ENCODE data around the gene CDKN1A.
A peak's percentile ranks its signal among the peaks of the same experiment; 100 is the strongest.

CDKN1A gene

GRCh38 chr6:36735110-36736071 lies 56.9 kb downstream of the CDKN1A start:
- no peak overlapping the region for H3K4me3 ChIP-seq (ENCODE audit: low read length)
- no peak overlapping the region for H2AFZ ChIP-seq (ENCODE audit: low read depth, low read length)
- H3K27me3 ChIP-seq (ENCODE audit: low read depth, low read length) = no peaks in the 10 kb centered on the region
- H3K9ac ChIP-seq (ENCODE audit: low read length) = no peak overlapping the region
- H3K79me2 ChIP-seq (ENCODE audit: low read length) = no peaks in the 10 kb centered on the region
- H3K4me2 ChIP-seq (ENCODE audit: low read length) = peak overlapping the region; percentile 16
- H3K4me1 ChIP-seq (ENCODE audit: low read length) = no peaks in the 10 kb centered on the region; the same call in 1 of the 2 replicates
- no peaks in the 10 kb centered on the region for H4K20me1 ChIP-seq (ENCODE audit: insufficient read depth, low read length)
- H3K36me3 ChIP-seq (replicated peaks; ENCODE audit: low read depth, low read length) = no peaks in the 10 kb centered on the region
- H3K9me3 ChIP-seq (ENCODE audit: insufficient read depth, low read length) = no peaks in the 10 kb centered on the region
- H3K27ac ChIP-seq (ENCODE audit: low read length) = no peak overlapping the region
- no peak for TF ChIP-seq EZH2phosphoT487 (IDR thresholded peaks at IDR 0.05; ENCODE audit: low read depth)
- TF ChIP-seq CTCF (IDR thresholded peaks at IDR 0.05; ENCODE audit: low read depth, low read length) = no peak

Measured in OCI-LY3 (cell line).